HAP-1 (cell line): ENCODE data around the gene LNPEP.

Experiments
- DNase-seq, 2 experiments: peaks; one replicate each; pipeline ENCODE4 v3.0.0-alpha.2; 2016 to 2020; ENCODE audit warnings: low spot score in 2 of 2
- H3K27me3 ChIP-seq: fragments of 250-450 bp; sonication (Bioruptor Pico); 2 replicates; pipeline ENCODE4 v1.5.1; 2020; ENCODE audit warnings: low read depth, mild to moderate bottlenecking, moderate library complexity
- H3K36me3 ChIP-seq: fragments of 250-450 bp; sonication (Bioruptor Pico); replicated peaks from 2 replicates; pipeline ENCODE4 v1.5.1; 2020; ENCODE audit warnings: mild to moderate bottlenecking
- H3K4me1 ChIP-seq: fragments of 250-450 bp; sonication (Bioruptor Pico); 2 replicates; pipeline ENCODE4 v1.5.1; 2020; ENCODE audit warnings: mild to moderate bottlenecking
- H3K4me3 ChIP-seq: fragments of 250-450 bp; sonication (Bioruptor Pico); 2 replicates; pipeline ENCODE4 v1.5.1; 2020; ENCODE audit warnings: mild to moderate bottlenecking, moderate library complexity
- H3K9me3 ChIP-seq: fragments of 250-450 bp; sonication (Bioruptor Pico); 2 replicates; pipeline ENCODE4 v1.5.1; 2020; ENCODE audit warnings: mild to moderate bottlenecking, moderate library complexity
- in situ Hi-C: fragments of 300-500 bp; cut with MboI; formaldehyde crosslinking; loops from 3 replicates; pipeline ENCODE4 v1.14.3; 2020; ENCODE audit warnings: low sequenced_read_pairs, inconsistent platforms, mixed read lengths

Gene LNPEP

DNA sequence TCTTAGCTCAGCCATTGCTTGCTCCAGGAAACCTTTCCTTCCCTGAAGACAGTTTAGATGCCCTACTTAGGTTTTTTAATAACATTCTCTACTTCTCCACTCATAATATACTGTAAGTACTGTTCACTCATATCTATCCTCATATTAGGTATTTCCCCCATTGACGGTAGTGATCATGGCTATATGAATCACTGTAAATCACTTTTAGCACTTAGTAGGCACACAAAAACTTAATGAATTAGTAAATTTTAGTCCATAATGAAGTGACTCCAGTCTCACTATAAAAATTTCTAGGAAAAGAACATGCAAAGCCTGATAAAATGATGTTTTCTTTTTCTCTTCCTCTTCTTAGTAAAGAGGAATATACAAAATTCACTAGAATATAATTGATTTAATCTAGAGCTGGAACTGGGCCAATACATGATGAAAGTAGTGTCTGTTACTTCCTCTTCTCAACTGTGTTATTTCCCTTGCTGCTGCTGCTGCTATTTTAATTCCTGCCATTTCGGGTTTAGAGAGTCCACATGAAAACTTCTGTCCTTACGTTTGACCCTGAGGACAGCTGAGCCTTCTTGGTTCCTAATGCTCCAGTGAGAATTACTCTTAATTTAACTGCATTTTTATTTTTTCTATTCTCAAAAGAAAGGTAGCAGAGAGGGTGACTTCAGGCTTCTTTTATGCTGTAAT, 73.5 kb downstream of the LNPEP start:
- Histone ChIP-seq H3K9me3 (no peaks in the 10 kb centered on the region), H3K27me3 (no peaks in the 10 kb centered on the region), H3K4me1 (no peaks in the 10 kb centered on the region; the same call in 1 of the 2 replicates), H3K36me3 (no peaks in the 10 kb centered on the region; the same call in 1 of the 2 replicates), H3K4me3 (no peak overlapping the region)
- in situ Hi-C loops = no loop called here
- no peak for DNase-seq

DNA sequence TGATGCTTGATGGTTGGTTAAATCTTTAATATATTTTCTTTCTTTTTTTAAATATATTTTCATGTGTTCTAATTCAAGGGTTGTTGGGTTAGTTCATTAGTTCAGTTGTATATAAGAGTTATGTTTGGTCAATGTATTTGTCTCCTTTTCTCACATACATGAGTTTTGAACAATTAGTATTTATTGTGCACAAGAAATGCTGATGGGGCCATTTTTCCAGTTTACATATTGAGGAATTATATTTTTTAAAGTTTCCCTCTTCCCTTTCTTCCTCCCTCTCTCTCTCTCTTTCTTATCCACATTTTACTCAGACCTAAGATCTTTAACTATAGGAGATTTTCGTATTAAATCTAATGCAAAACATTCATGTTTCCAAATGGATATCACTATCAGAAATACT, 74.0 kb downstream of the LNPEP start:
- H3K4me1 ChIP-seq = no peaks in the 10 kb centered on the region; the same call in 1 of the 2 replicates
- no peaks in the 10 kb centered on the region; the same call in 1 of the 2 replicates for H3K36me3 ChIP-seq
- H3K27me3 ChIP-seq = no peaks in the 10 kb centered on the region
- in situ Hi-C loops = no loop called here
- H3K4me3 ChIP-seq = no peak overlapping the region
- H3K9me3 ChIP-seq = no peaks in the 10 kb centered on the region
- no peak for DNase-seq

DNA sequence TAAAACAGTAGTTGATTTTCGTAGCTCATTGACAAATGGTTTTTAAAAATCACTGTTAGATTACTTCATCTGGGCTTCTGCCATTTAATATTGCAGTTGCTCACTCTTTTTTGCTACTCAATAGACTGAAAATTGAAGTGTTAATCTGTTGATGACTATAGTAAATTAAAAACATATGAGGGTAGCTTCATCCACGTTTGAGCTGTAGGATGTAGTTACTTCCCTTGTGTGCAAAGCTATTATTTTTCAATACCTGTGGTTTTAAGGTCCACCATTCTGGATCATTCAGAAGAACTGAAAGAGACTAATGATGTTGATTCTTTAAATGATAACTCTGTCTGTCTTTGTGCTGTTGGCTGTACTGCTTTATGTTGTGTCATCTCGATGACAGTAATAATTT, 74.7 kb downstream of the LNPEP start:
- no peaks in the 10 kb centered on the region for H3K9me3 ChIP-seq
- in situ Hi-C loops = no loop called here

GRCh38 chr5:97011567-97011966, 75.7 kb downstream of the LNPEP start:
- no peaks in the 10 kb centered on the region; the same call in 1 of the 2 replicates for H3K36me3 ChIP-seq
- H3K4me1 ChIP-seq = no peaks in the 10 kb centered on the region; the same call in 1 of the 2 replicates
- no peaks in the 10 kb centered on the region for H3K27me3 ChIP-seq
- H3K4me3 ChIP-seq = no peak overlapping the region
- H3K9me3 ChIP-seq = no peaks in the 10 kb centered on the region
- DNase-seq = no peak
- in situ Hi-C loops = no loop called here

More for the DNA sequence above, 74.7 kb downstream of the LNPEP start:
- Histone ChIP-seq H3K36me3 (no peaks in the 10 kb centered on the region; the same call in 1 of the 2 replicates), H3K4me3 (no peak overlapping the region), H3K4me1 (no peaks in the 10 kb centered on the region; the same call in 1 of the 2 replicates), H3K27me3 (no peaks in the 10 kb centered on the region)
- no peak for DNase-seq

DNA sequence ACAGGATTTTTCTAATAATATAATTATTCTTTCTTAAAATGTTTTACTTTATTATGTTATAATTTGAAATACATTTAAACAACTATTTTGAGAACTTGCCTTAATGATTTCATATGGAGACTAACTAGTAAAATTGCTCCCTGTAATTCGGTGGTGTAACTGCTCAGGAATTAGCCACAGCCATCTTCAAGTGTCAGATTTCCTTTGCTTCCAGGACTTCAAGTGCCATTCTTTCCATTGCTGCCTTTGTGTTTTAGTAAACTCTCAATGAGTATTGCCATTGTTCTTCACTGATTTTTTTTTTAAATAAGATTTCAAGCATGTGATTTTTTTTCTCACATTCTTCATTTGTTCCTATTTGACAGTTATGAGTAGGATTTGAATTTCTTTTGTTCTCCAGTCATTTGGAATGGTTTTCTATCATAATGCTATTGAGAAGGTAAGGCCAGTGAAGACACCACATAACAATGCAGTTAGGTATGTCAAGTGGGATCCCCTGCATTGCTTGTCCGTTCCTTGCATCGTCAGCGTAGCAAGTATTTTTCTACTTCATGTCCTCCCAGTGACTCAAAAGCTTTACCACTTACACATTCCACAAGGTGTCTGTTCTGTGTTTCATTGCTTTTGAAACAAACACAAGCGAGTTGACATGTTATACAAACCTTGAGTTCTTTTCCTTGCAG, 83.7 kb downstream of the LNPEP start:
- in situ Hi-C loops = no loop called here
- no peaks in the 10 kb centered on the region for H3K9me3 ChIP-seq
- 0 out of 2 replicates have a peak, but pooled peaks cover 3% of the 10 kb centered on the region for H3K36me3 ChIP-seq

DNA sequence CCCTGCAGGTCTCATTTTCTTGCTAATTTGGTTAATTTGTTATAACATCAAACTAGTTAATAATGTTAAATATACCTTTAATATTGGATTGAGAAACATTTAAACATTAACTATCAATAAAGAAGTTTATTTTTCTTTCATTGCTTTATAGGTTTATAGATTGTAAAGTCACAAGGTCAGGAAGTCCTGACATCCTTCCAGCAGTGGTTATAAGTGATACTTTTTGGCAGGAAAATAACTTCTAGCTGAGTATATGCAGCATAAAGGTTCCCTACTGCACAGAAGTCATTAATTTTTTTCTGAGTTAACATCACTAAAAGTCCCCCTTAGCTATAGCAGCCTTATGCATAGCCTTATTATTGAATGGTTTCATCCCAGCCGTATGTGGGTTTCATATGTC, 85.5 kb downstream of the LNPEP start:
- H3K36me3 ChIP-seq = peaks cover 5% of the 10 kb centered on the region; the same call in 1 of the 2 replicates
- in situ Hi-C loops = no loop called here
- H3K9me3 ChIP-seq = no peaks in the 10 kb centered on the region
- no peak overlapping the region for H3K4me3 ChIP-seq
- no peaks in the 10 kb centered on the region for H3K27me3 ChIP-seq
- DNase-seq = no peak
- H3K4me1 ChIP-seq = no peaks in the 10 kb centered on the region; the same call in 1 of the 2 replicates

More for the DNA sequence above, 83.7 kb downstream of the LNPEP start:
- peak in 1 of 2 experiments; percentile 48 for DNase-seq
- no peaks in the 10 kb centered on the region for H3K27me3 ChIP-seq
- H3K4me1 ChIP-seq = no peaks in the 10 kb centered on the region; the same call in 1 of the 2 replicates
- H3K4me3 ChIP-seq = no peak overlapping the region

- DNase-seq = no peak
- in situ Hi-C loops = no loop called here
- no peaks in the 10 kb centered on the region for H3K9me3 ChIP-seq
- no peak overlapping the region for H3K4me3 ChIP-seq
- H3K27me3 ChIP-seq = no peaks in the 10 kb centered on the region
- H3K36me3 ChIP-seq = peaks cover 8% of the 10 kb centered on the region; the same call in 1 of the 2 replicates
- H3K4me1 ChIP-seq = no peaks in the 10 kb centered on the region; the same call in 1 of the 2 replicates
Measured at GRCh38 chr5:97022898-97023297, 87.0 kb downstream of the LNPEP start.

GRCh38 chr5:97026721-97027120, 90.8 kb downstream of the LNPEP start:
- Histone ChIP-seq H3K4me1 (no peaks in the 10 kb centered on the region), H3K36me3 (peaks cover 10% of the 10 kb centered on the region; the same call in 1 of the 2 replicates), H3K9me3 (no peaks in the 10 kb centered on the region), H3K27me3 (no peaks in the 10 kb centered on the region), H3K4me3 (no peak overlapping the region)
- no peak for DNase-seq
- in situ Hi-C loops = no loop called here

DNA sequence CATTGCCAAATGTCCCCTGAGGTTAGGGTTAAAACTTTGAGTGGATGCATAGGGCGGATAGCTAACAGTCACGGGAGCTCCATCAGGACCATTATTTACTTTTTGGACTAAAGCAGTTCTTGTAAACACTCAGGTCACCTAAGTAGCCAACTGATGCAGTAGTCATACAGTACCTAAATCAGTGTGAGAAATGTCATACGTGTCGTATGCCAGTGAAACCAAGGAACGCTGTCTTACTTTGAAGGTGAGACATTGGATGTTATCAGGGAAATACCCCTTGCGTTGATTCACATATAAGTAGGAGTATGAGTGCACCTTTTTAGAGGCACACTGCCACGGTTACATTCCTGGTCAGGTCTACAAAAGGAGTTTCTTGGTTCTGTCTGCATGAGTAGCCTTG, 101.9 kb downstream of the LNPEP start:
- no peak for DNase-seq
- no peaks in the 10 kb centered on the region for H3K9me3 ChIP-seq
- no peak overlapping the region for H3K4me3 ChIP-seq
- in situ Hi-C loops = no loop called here
- no peaks in the 10 kb centered on the region for H3K27me3 ChIP-seq
- no peaks in the 10 kb centered on the region for H3K36me3 ChIP-seq
- peaks cover 25% of the 10 kb centered on the region for H3K4me1 ChIP-seq

DNA sequence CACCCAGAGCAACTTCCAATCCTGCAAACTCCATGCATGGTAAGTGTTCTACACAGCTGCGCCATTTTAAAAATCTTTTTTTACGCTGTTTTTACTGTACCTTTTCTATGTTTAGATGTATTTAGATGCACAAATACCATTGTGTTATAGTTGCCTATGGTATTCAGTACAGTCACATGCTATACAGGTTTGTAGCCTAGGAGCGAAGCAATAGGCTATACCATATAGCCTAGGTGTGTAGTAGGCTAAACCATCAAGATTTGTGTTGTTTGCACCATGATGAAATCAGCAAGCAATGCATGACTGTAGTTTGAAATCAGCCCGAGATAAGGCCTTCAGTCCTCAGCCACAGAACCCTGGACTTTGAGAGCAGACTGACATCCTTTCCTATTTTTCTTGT, 105.4 kb downstream of the LNPEP start:
- in situ Hi-C loops = no loop called here

GRCh38 chr5:97042996-97043395, 107.1 kb downstream of the LNPEP start:
- no peak for DNase-seq
- Histone ChIP-seq H3K27me3 (no peaks in the 10 kb centered on the region), H3K9me3 (no peaks in the 10 kb centered on the region), H3K36me3 (no peaks in the 10 kb centered on the region), H3K4me3 (no peak overlapping the region), H3K4me1 (peaks cover 8% of the 10 kb centered on the region)
- in situ Hi-C loops = no loop called here

More for the DNA sequence above, 105.4 kb downstream of the LNPEP start:
- no peak overlapping the region for H3K4me3 ChIP-seq
- H3K27me3 ChIP-seq = no peaks in the 10 kb centered on the region
- H3K4me1 ChIP-seq = peaks cover 20% of the 10 kb centered on the region
- DNase-seq = no peak
- no peaks in the 10 kb centered on the region for H3K9me3 ChIP-seq
- H3K36me3 ChIP-seq = no peaks in the 10 kb centered on the region

- in situ Hi-C loops = no loop called here
Measured at GRCh38 chr5:97043511-97043910, 107.6 kb downstream of the LNPEP start.

GRCh38 chr5:97044052-97044451, 108.2 kb downstream of the LNPEP start:
- Histone ChIP-seq H3K9me3 (no peaks in the 10 kb centered on the region), H3K4me3 (no peak overlapping the region), H3K4me1 (peaks cover 14% of the 10 kb centered on the region), H3K27me3 (no peaks in the 10 kb centered on the region), H3K36me3 (no peaks in the 10 kb centered on the region)
- DNase-seq = peak in 1 of 2 experiments; percentile 27
- in situ Hi-C loops = no loop called here

More at GRCh38 chr5:97043511-97043910, 107.6 kb downstream of the LNPEP start:
- Histone ChIP-seq H3K4me3 (no peak overlapping the region), H3K36me3 (no peaks in the 10 kb centered on the region), H3K27me3 (no peaks in the 10 kb centered on the region), H3K4me1 (peaks cover 11% of the 10 kb centered on the region), H3K9me3 (no peaks in the 10 kb centered on the region)
- no peak for DNase-seq
